ENCODE data around the gene CETN1.

Gene CETN1

GRCh38 chr18:623761-624620 is 43.8 kb downstream of the CETN1 start:
- peak; percentile 26 for DNase-seq (ENCODE audit: low read depth)

GRCh38 chr18:627231-627630 is 47.1 kb downstream of the CETN1 start:
- DNase-seq (ENCODE audit: low read depth), result no peak

- peak; percentile 9 for DNase-seq (ENCODE audit: low read depth)
Observed at GRCh38 chr18:629269-630150, 49.3 kb downstream of the CETN1 start.

- DNase-seq (ENCODE audit: low read depth), result no peak
Observed at GRCh38 chr18:631560-631959, 51.4 kb downstream of the CETN1 start.
